HepG2 (cell line): ENCODE data around the gene ATP8A2. TPM values are rescaled to one million over a fixed set of nuclear protein-coding genes. Genes with fewer than 3 reads are reported as not detected.

Source experiments
- ATAC-seq: fragments of 200-7000 bp; cut with Tn5 transposase; 3 replicates; pipeline ENCODE4 v1.9.1; 2020; ENCODE audit warnings: mild to moderate bottlenecking, moderate library complexity
- BruUV-seq: library from RNA; stranded (reverse); fragments of 400-500 nt; replicated peaks from 2 replicates; lab custom pipeline; 2021; lab: Mats Ljungman, UMichigan
- CTCF ChIA-PET: fragments of 300-600 bp; formaldehyde crosslinking; extraction: SDS; loops from one replicate; lab custom pipeline; 2021; ENCODE audit warnings: low total read pairs, inconsistent platforms, low intra/inter-chr PET ratio; lab: Yijun Ruan, JAX
- POLR2A ChIA-PET: fragments of 350-600 bp; sonication (Branson Sonifier 250); formaldehyde crosslinking; loops from one replicate; lab custom pipeline; 2020; ENCODE audit warnings: antibody characterized with exemption, inconsistent platforms; lab: Yijun Ruan, JAX
- DNase-seq: peaks from one replicate; pipeline ENCODE4 v3.0.0-alpha.2; 2015; ENCODE audit warnings: low spot score
- FAIRE-seq: peaks from 3 replicates; lab custom pipeline; 2011; peaks lifted over from hg19 to GRCh38; lab: Jason Lieb, UNC
- H2AFZ ChIP-seq: one replicate; pipeline ENCODE4 v1.6.1; 2011; ENCODE audit warnings: low read length, inconsistent platforms
- H3K27ac ChIP-seq: fragments of 300-600 bp; 3 replicates; pipeline ENCODE4 v1.8.0; 2011; ENCODE audit warnings: mixed run types, mild to moderate bottlenecking, mixed read lengths, low read length, inconsistent platforms; ENCODE audit not compliant: insufficient read depth; ENCODE audit errors: extremely low read length
- H3K27me3 ChIP-seq, 2 experiments: fragments of 200-600 bp in 1 of 2; 2 replicates in 1 of 2; 3 replicates in 1 of 2; pipeline versions ENCODE4 v1.6.0 to v1.8.0; 2011; ENCODE audit warnings: low read length in 2 of 2, mild to moderate bottlenecking in 2 of 2, moderate library complexity in 2 of 2, inconsistent platforms in 1 of 2; ENCODE audit not compliant: insufficient read depth in 2 of 2, control insufficient read depth in 1 of 2
- H3K36me3 ChIP-seq, 2 experiments: fragments of 200-600 bp in 1 of 2; replicated peaks in 1 of 2; 2 replicates in 1 of 2; 3 replicates in 1 of 2; pipeline versions ENCODE4 v1.5.1 to v1.8.0; 2011; ENCODE audit warnings: low read length in 2 of 2, inconsistent platforms in 1 of 2; ENCODE audit not compliant: insufficient read depth in 2 of 2, control insufficient read depth in 1 of 2
- H3K4me1 ChIP-seq: 2 replicates; pipeline ENCODE4 v1.5.1; 2012; ENCODE audit warnings: low read length, inconsistent platforms; ENCODE audit not compliant: insufficient read depth
- H3K4me2 ChIP-seq: 2 replicates; pipeline ENCODE4 v1.6.0; 2011; ENCODE audit warnings: low read depth, low read length, inconsistent platforms
- H3K4me3 ChIP-seq, 3 experiments: fragments of 200-600 bp in 1 of 3; sonication (generic), shearing (Covaris generic) in 1 of 3; replicated peaks in 1 of 3; 2 replicates each; pipeline ENCODE4 v1.5.1; 2011 to 2016; ENCODE audit warnings: low read length in 3 of 3, inconsistent platforms in 2 of 3, low read depth in 2 of 3, mild to moderate bottlenecking in 2 of 3, control low read depth in 1 of 3, mixed read lengths in 1 of 3; ENCODE audit not compliant: insufficient read depth in 1 of 3
- H3K79me2 ChIP-seq: one replicate; pipeline ENCODE4 v1.6.1; 2011; ENCODE audit warnings: low read length, inconsistent platforms; ENCODE audit not compliant: insufficient read depth
- H3K9ac ChIP-seq: 2 replicates; pipeline ENCODE4 v1.6.0; 2011; ENCODE audit warnings: mild to moderate bottlenecking, low read depth, low read length, inconsistent platforms; ENCODE audit not compliant: insufficient read depth
- H3K9me3 ChIP-seq: 2 replicates; pipeline ENCODE4 v1.5.1; 2012; ENCODE audit warnings: mild to moderate bottlenecking, low read length
- H4K20me1 ChIP-seq: 2 replicates; pipeline ENCODE4 v1.6.0; 2011; ENCODE audit warnings: inconsistent platforms, mild to moderate bottlenecking, low read length, moderate library complexity; ENCODE audit not compliant: insufficient read depth
- ATF7 ChIP-seq, 2 experiments: fragments of 450-650 bp in 1 of 2; sonication (generic) in 1 of 2; formaldehyde crosslinking in 1 of 2; IDR thresholded peaks; 2 replicates each; pipeline versions ENCODE4 v1.4.0 to v1.6.1; 2016 to 2020; ENCODE audit warnings: antibody characterized with exemption in 1 of 2, mild to moderate bottlenecking in 1 of 2, missing genetic modification reagents in 1 of 2
- CREB1 ChIP-seq, 2 experiments: fragments of 450-650 bp in 1 of 2; IDR thresholded peaks; 2 replicates each; pipeline ENCODE4 v1.6.1; 2016 to 2017; ENCODE audit warnings: control low read depth in 1 of 2, mild to moderate bottlenecking in 1 of 2, missing compliant biosample characterization in 1 of 2, missing genetic modification characterization in 1 of 2
- NFE2L2 ChIP-seq: fragments of 150-350 bp; IDR thresholded peaks from 2 replicates; pipeline ENCODE4 v1.6.1; 2014; ENCODE audit warnings: low read length
- SATB2 ChIP-seq: sonication (generic); formaldehyde crosslinking; IDR thresholded peaks from 2 replicates; pipeline ENCODE4 v1.5.0; 2020; ENCODE audit warnings: missing genetic modification reagents
- SNRNP70 ChIP-seq: fragments of 200-400 bp; formaldehyde crosslinking; IDR thresholded peaks from 2 replicates; pipeline ENCODE4 v1.6.1; 2017; ENCODE audit warnings: mild to moderate bottlenecking, low read depth, low read length, moderate library complexity
- TRIM24 ChIP-seq: sonication (generic); formaldehyde crosslinking; IDR thresholded peaks from 2 replicates; pipeline ENCODE4 v1.8.0; 2022; ENCODE audit warnings: mild to moderate bottlenecking, missing genetic modification reagents
- WGBS: methylation state at CpG from one replicate; pipeline ENCODE4 v1.1.6; 2017; ENCODE audit warnings: low lambda C conversion rate; 5-methylcytosine and 5-hydroxymethylcytosine counted together
- in situ Hi-C: cut with HindIII; loops from 2 replicates; pipeline ENCODE4 v1.10.0; 2017; ENCODE audit warnings: low pct_unique_long_range_greater_than_20kb; ENCODE audit not compliant: extremely low pct_ligation_motif_present
- intact Hi-C: fragments of 100-400 bp; cut with micrococcal nuclease; formaldehyde crosslinking; loops from one replicate; pipeline ENCODE4 v1.10.0; 2022; ENCODE audit not compliant: unreplicated experiment
- polyA plus RNA-seq, 8 experiments: library from polyadenylated mRNA; depleted of rRNA in 3 of 8; stranded (reverse) in 7 of 8; unstranded in 1 of 8; fragments of >200 nt; fragmentation: Illumina TruSeq in 4 of 8; extraction: Trizol in 4 of 8; gene quantifications; 2 replicates each; pipeline versions ENCODE4 v1.2.1 to v1.2.3, GENCODE V29; 2011 to 2016; ENCODE audit warnings: low read depth in 4 of 8, missing spikeins in 1 of 8, mixed read lengths in 1 of 8; ENCODE audit not compliant: insufficient read depth in 1 of 8
- total RNA-seq, 5 experiments: library from RNA; depleted of rRNA; stranded (reverse); fragments of >200 nt; fragmentation: Illumina TruSeq; extraction: Trizol; gene quantifications; 2 replicates each; pipeline ENCODE4 v1.2.3, GENCODE V29; 2016; ENCODE audit warnings: low read depth in 1 of 5
- TF ChIP-seq, protein P1 (sequence below): sonication (generic); formaldehyde crosslinking; IDR thresholded peaks from 2 replicates; pipeline ENCODE4 v1.4.0; 2020; ENCODE audit warnings: low read depth, mild to moderate bottlenecking, missing genetic modification reagents
- TF ChIP-seq, protein P2 (sequence below): sonication (generic); formaldehyde crosslinking; IDR thresholded peaks from 2 replicates; pipeline ENCODE4 v1.4.0; 2020; ENCODE audit warnings: mild to moderate bottlenecking, missing genetic modification reagents, borderline replicate concordance
- TF ChIP-seq, protein P3 (sequence below): sonication (generic); formaldehyde crosslinking; IDR thresholded peaks from 2 replicates; pipeline ENCODE4 v1.5.0; 2020; ENCODE audit warnings: mild to moderate bottlenecking, low read depth, missing genetic modification reagents, borderline replicate concordance
- TF ChIP-seq, protein P4 (sequence below): IDR thresholded peaks from 2 replicates; pipeline ENCODE4 v1.6.1; 2016; ENCODE audit warnings: missing compliant biosample characterization, missing genetic modification reagents, borderline replicate concordance

Gene ATP8A2
- total and polyA plus RNA-seq, 2 of the 13 experiments (the other 11 are each of a cell fraction or from before 2014, with no cell fraction given), result 0.09 TPM; not detected in 1

DNA sequence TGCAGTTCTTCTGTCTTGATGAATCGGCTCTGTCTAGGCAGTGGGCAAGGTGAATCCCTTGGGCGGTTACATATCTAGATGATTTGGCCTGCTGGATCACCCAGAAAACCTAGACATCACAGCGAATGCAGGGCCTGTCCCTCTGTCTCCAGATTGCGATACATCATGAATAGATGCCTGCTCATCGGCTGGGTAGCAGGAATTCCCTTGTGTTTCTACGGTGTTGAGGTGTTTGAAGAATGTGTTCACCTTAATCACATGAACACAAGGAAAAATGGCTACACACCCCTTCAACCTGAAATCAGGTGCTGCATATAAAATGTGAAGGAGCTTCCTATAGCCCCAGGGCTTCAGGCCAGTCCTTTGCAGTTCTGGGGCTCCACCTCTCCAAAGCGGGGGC, 398.8 kb downstream of the ATP8A2 start:
- intact Hi-C loops (no loop called here), in situ Hi-C loops (no loop called here)
- no peak overlapping the region for H3K4me2 ChIP-seq
- TF ChIP-seq, protein P1, sequence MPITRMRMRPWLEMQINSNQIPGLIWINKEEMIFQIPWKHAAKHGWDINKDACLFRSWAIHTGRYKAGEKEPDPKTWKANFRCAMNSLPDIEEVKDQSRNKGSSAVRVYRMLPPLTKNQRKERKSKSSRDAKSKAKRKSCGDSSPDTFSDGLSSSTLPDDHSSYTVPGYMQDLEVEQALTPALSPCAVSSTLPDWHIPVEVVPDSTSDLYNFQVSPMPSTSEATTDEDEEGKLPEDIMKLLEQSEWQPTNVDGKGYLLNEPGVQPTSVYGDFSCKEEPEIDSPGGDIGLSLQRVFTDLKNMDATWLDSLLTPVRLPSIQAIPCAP (CRISPR knock-in tag), result no peak
- TF ChIP-seq ATF7 (IDR thresholded peaks at IDR 0.05), result no peak
- TF ChIP-seq ATF7 (CRISPR knock-in tag; IDR thresholded peaks at IDR 0.05), result no peak
- TF ChIP-seq, protein P2, sequence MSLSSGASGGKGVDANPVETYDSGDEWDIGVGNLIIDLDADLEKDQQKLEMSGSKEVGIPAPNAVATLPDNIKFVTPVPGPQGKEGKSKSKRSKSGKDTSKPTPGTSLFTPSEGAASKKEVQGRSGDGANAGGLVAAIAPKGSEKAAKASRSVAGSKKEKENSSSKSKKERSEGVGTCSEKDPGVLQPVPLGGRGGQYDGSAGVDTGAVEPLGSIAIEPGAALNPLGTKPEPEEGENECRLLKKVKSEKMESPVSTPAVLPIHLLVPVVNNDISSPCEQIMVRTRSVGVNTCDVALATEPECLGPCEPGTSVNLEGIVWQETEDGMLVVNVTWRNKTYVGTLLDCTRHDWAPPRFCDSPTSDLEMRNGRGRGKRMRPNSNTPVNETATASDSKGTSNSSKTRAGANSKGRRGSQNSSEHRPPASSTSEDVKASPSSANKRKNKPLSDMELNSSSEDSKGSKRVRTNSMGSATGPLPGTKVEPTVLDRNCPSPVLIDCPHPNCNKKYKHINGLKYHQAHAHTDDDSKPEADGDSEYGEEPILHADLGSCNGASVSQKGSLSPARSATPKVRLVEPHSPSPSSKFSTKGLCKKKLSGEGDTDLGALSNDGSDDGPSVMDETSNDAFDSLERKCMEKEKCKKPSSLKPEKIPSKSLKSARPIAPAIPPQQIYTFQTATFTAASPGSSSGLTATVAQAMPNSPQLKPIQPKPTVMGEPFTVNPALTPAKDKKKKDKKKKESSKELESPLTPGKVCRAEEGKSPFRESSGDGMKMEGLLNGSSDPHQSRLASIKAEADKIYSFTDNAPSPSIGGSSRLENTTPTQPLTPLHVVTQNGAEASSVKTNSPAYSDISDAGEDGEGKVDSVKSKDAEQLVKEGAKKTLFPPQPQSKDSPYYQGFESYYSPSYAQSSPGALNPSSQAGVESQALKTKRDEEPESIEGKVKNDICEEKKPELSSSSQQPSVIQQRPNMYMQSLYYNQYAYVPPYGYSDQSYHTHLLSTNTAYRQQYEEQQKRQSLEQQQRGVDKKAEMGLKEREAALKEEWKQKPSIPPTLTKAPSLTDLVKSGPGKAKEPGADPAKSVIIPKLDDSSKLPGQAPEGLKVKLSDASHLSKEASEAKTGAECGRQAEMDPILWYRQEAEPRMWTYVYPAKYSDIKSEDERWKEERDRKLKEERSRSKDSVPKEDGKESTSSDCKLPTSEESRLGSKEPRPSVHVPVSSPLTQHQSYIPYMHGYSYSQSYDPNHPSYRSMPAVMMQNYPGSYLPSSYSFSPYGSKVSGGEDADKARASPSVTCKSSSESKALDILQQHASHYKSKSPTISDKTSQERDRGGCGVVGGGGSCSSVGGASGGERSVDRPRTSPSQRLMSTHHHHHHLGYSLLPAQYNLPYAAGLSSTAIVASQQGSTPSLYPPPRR (CRISPR knock-in tag), result no peak
- TF ChIP-seq, protein P3, sequence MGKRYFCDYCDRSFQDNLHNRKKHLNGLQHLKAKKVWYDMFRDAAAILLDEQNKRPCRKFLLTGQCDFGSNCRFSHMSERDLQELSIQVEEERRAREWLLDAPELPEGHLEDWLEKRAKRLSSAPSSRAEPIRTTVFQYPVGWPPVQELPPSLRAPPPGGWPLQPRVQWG (CRISPR knock-in tag), result no peak
- TF ChIP-seq, protein P4, sequence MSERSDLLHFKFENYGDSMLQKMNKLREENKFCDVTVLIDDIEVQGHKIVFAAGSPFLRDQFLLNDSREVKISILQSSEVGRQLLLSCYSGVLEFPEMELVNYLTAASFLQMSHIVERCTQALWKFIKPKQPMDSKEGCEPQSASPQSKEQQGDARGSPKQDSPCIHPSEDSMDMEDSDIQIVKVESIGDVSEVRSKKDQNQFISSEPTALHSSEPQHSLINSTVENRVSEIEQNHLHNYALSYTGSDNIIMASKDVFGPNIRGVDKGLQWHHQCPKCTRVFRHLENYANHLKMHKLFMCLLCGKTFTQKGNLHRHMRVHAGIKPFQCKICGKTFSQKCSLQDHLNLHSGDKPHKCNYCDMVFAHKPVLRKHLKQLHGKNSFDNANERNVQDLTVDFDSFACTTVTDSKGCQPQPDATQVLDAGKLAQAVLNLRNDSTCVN (CRISPR knock-in tag), result no peak
- no peak for TF ChIP-seq SNRNP70
- TF ChIP-seq TRIM24 (CRISPR knock-in tag), result no peak
- TF ChIP-seq CREB1 (IDR thresholded peaks at IDR 0.05), result no peak
- TF ChIP-seq CREB1 (CRISPR knock-in tag; IDR thresholded peaks at IDR 0.05), result no peak
- TF ChIP-seq NFE2L2, result no peak
- TF ChIP-seq SATB2, result no peak
- DNase-seq (no peak), ATAC-seq (no peak), FAIRE-seq (no peak)
- no peaks in the 10 kb centered on the region for H3K79me2 ChIP-seq
- H3K9me3 ChIP-seq, result no peaks in the 10 kb centered on the region
- 30% methylated on average over 6 of the region's 7 CpGs for WGBS
- no TSS peak for BruUV-seq
- H3K27ac ChIP-seq, result no peak overlapping the region
- H3K4me1 ChIP-seq, result no peaks in the 10 kb centered on the region
- no peak overlapping the region for H3K9ac ChIP-seq
- H3K4me3 ChIP-seq, result no peak overlapping the region
- no peaks in the 10 kb centered on the region; a peak in 1 of 5 replicates for H3K27me3 ChIP-seq
- H3K36me3 ChIP-seq, result no peaks in the 10 kb centered on the region
- H2AFZ ChIP-seq, result no peak overlapping the region
- no peaks in the 10 kb centered on the region for H4K20me1 ChIP-seq
- ChIA-PET POLR2A (no interaction called here), CTCF (no interaction called here)
